SK-N-SH (cell line): ENCODE results near the gene TRIM44. TPM values are rescaled to one million over a fixed set of nuclear protein-coding genes. Genes with fewer than 3 reads are reported as not detected.

Experiments
- CTCF ChIA-PET: fragments of 300-600, 350-600 bp; formaldehyde crosslinking; extraction: SDS; loops from one replicate; lab custom pipeline; 2021; lab: Yijun Ruan, JAX
- POLR2A ChIA-PET: fragments of 350-600 bp; sonication (Branson Sonifier 250); formaldehyde crosslinking; extraction: SDS; loops from one replicate; lab custom pipeline; 2020; ENCODE audit warnings: antibody characterized with exemption, inconsistent platforms; lab: Yijun Ruan, JAX
- DNase-seq: peaks from one replicate; pipeline ENCODE4 v3.0.0; 2012
- H2AFZ ChIP-seq: fragments of 200-600 bp; sonication (generic); 2 replicates; pipeline ENCODE4 v1.8.1; 2016; ENCODE audit warnings: antibody characterized with exemption, mild to moderate bottlenecking, low read depth
- H3F3A ChIP-seq: fragments of 200-600 bp; sonication (generic); replicated peaks from 2 replicates; pipeline ENCODE3; 2016; ENCODE audit warnings: antibody characterized with exemption, mild to moderate bottlenecking; ENCODE audit not compliant: insufficient read depth
- H3K27ac ChIP-seq, 2 experiments: fragments of 200-500 bp in 1 of 2; fragments of 200-600 bp in 1 of 2; sonication (Bioruptor generic) in 1 of 2; sonication (generic), shearing (Covaris generic) in 1 of 2; 2 replicates each; pipeline versions ENCODE4 v1.5.1 to v1.6.1; 2014 to 2016; ENCODE audit warnings: low read depth in 2 of 2, inconsistent platforms in 1 of 2, low read length in 1 of 2, mild to moderate bottlenecking in 1 of 2, mixed read lengths in 1 of 2
- H3K27me3 ChIP-seq: fragments of 200-600 bp; sonication (generic), shearing (Covaris generic); 2 replicates; pipeline ENCODE4 v1.6.1; 2016; ENCODE audit warnings: mixed run types; ENCODE audit not compliant: insufficient read depth
- H3K36me3 ChIP-seq, 2 experiments: fragments of 200-500 bp in 1 of 2; fragments of 200-600 bp in 1 of 2; sonication (Bioruptor generic) in 1 of 2; sonication (generic) in 1 of 2; replicated peaks in 1 of 2; 2 replicates each; pipeline versions ENCODE3 to v1.5.1; 2014 to 2016; ENCODE audit warnings: low read length in 1 of 2, mild to moderate bottlenecking in 1 of 2; ENCODE audit not compliant: insufficient read depth in 2 of 2, control insufficient read depth in 1 of 2
- H3K4me1 ChIP-seq, 2 experiments: fragments of 200-500 bp in 1 of 2; fragments of 200-600 bp in 1 of 2; sonication (Bioruptor generic) in 1 of 2; sonication (generic), shearing (Covaris generic) in 1 of 2; 2 replicates each; pipeline versions ENCODE4 v1.5.1 to v1.6.1; 2014 to 2016; ENCODE audit warnings: low read depth in 1 of 2, low read length in 1 of 2, mixed run types in 1 of 2; ENCODE audit not compliant: insufficient read depth in 2 of 2, control insufficient read depth in 1 of 2
- H3K4me2 ChIP-seq: fragments of 200-600 bp; sonication (generic), shearing (Covaris generic); 2 replicates; pipeline ENCODE4 v1.6.1; 2017; ENCODE audit warnings: mixed run types
- H3K4me3 ChIP-seq, 2 experiments: fragments of 200-500 bp in 1 of 2; fragments of 200-600 bp in 1 of 2; sonication (Bioruptor generic) in 1 of 2; sonication (generic), shearing (Covaris generic) in 1 of 2; 2 replicates each; pipeline versions ENCODE4 v1.5.1 to v1.8.1; 2014 to 2016; ENCODE audit warnings: low read depth in 2 of 2, inconsistent platforms in 1 of 2, low read length in 1 of 2, mild to moderate bottlenecking in 1 of 2, mixed read lengths in 1 of 2, moderate library complexity in 1 of 2
- H3K79me2 ChIP-seq: fragments of 200-600 bp; sonication (generic); 2 replicates; pipeline ENCODE4 v1.8.1; 2017; ENCODE audit warnings: mild to moderate bottlenecking; ENCODE audit not compliant: insufficient read depth
- H3K9ac ChIP-seq: fragments of 200-600 bp; sonication (generic); 2 replicates; pipeline ENCODE4 v1.6.1; 2017; ENCODE audit warnings: mixed run types
- H3K9me2 ChIP-seq: fragments of 200-600 bp; sonication (generic); 2 replicates; pipeline ENCODE4 v1.6.1; 2017; ENCODE audit warnings: mixed run types
- H3K9me3 ChIP-seq: fragments of 200-600 bp; sonication (generic); 2 replicates; pipeline ENCODE4 v1.6.1; 2017; ENCODE audit warnings: mixed run types, mild to moderate bottlenecking, moderate library complexity
- H4K20me1 ChIP-seq: fragments of 200-600 bp; sonication (generic); 2 replicates; pipeline ENCODE4 v1.6.1; 2017; ENCODE audit warnings: mild to moderate bottlenecking, mixed run types; ENCODE audit not compliant: insufficient read depth
- CTCF ChIP-seq: fragments of 200-600 bp; sonication (generic); IDR thresholded peaks from 2 replicates; pipeline ENCODE4 v1.6.1; 2017; ENCODE audit warnings: antibody characterized with exemption, mild to moderate bottlenecking, moderate library complexity
- ELF1 ChIP-seq: IDR thresholded peaks from 2 replicates; pipeline ENCODE4 v1.4.0; 2012
- EP300 ChIP-seq, 2 experiments: IDR thresholded peaks; 2 replicates each; pipeline versions ENCODE4 v1.4.0 to v1.6.1; 2012; ENCODE audit warnings: borderline replicate concordance in 1 of 2, low read depth in 1 of 2, low read length in 1 of 2
- FOSL2 ChIP-seq: IDR thresholded peaks from 2 replicates; pipeline ENCODE4 v1.4.0; 2012; ENCODE audit warnings: low read depth, mild to moderate bottlenecking, moderate library complexity, borderline replicate concordance
- FOXM1 ChIP-seq: IDR thresholded peaks from 2 replicates; pipeline ENCODE4 v1.4.0; 2012; ENCODE audit warnings: low read depth, mild to moderate bottlenecking
- GABPA ChIP-seq: IDR thresholded peaks from 2 replicates; pipeline ENCODE4 v1.4.0; 2012; ENCODE audit warnings: low read depth, mild to moderate bottlenecking
- IRF3 ChIP-seq: fragments of 150-350 bp; IDR thresholded peaks from 2 replicates; pipeline ENCODE4 v1.6.1; 2016; ENCODE audit warnings: mild to moderate bottlenecking, low read depth, low read length
- JUND ChIP-seq: IDR thresholded peaks from 2 replicates; pipeline ENCODE4 v1.4.0; 2012
- MAX ChIP-seq: IDR thresholded peaks from 2 replicates; pipeline ENCODE4 v1.4.0; 2012; ENCODE audit warnings: low read depth
- NFIC ChIP-seq: IDR thresholded peaks from 2 replicates; pipeline ENCODE4 v1.4.0; 2012; ENCODE audit warnings: borderline replicate concordance
- NRF1 ChIP-seq: IDR thresholded peaks from 2 replicates; pipeline ENCODE4 v1.6.1; 2012; ENCODE audit warnings: low read depth, mild to moderate bottlenecking, low read length
- RAD21 ChIP-seq: IDR thresholded peaks from 2 replicates; pipeline ENCODE4 v1.6.1; 2012; ENCODE audit warnings: mild to moderate bottlenecking, low read length
- REST ChIP-seq: IDR thresholded peaks from 2 replicates; pipeline ENCODE4 v1.6.1; 2012; ENCODE audit warnings: mild to moderate bottlenecking, low read depth, low read length, moderate library complexity
- RFX5 ChIP-seq: IDR thresholded peaks from 2 replicates; pipeline ENCODE4 v1.6.1; 2012; ENCODE audit warnings: mild to moderate bottlenecking, improper control_type of control experiment, low read length
- RXRA ChIP-seq: IDR thresholded peaks from 2 replicates; pipeline ENCODE4 v1.4.0; 2012; ENCODE audit warnings: low read depth, mild to moderate bottlenecking, borderline replicate concordance
- SIN3A ChIP-seq: IDR thresholded peaks from 2 replicates; pipeline ENCODE4 v1.6.1; 2012; ENCODE audit warnings: low read depth, mild to moderate bottlenecking, low read length, moderate library complexity, borderline replicate concordance
- SMC3 ChIP-seq: IDR thresholded peaks from 2 replicates; pipeline ENCODE4 v1.6.1; 2012; ENCODE audit warnings: low read depth, low read length, improper control_type of control experiment
- TAF1 ChIP-seq: IDR thresholded peaks from 2 replicates; pipeline ENCODE4 v1.6.1; 2012; ENCODE audit warnings: low read depth, mild to moderate bottlenecking, low read length, moderate library complexity, borderline replicate concordance
- TCF12 ChIP-seq: IDR thresholded peaks from 2 replicates; pipeline ENCODE4 v1.4.0; 2012
- USF1 ChIP-seq: IDR thresholded peaks from 2 replicates; pipeline ENCODE4 v1.4.0; 2012; ENCODE audit warnings: low read depth, borderline replicate concordance
- YY1 ChIP-seq: IDR thresholded peaks from 2 replicates; pipeline ENCODE4 v1.4.0; 2012; ENCODE audit warnings: low read depth, mild to moderate bottlenecking
- WGBS: methylation state at CpG from one replicate; pipeline ENCODE4 v1.1.6; 2017; ENCODE audit warnings: low lambda C conversion rate; 5-methylcytosine and 5-hydroxymethylcytosine counted together
- polyA plus RNA-seq, 3 experiments: library from polyadenylated mRNA; depleted of rRNA; stranded (reverse); fragments of >200 nt; gene quantifications; 2 replicates each; pipeline ENCODE4 v1.2.3, GENCODE V29; 2012

TRIM44 gene
- polyA plus RNA-seq, 1 of the 3 experiments (the other 2 are of a cell fraction): 34.1 TPM

GRCh38 chr11:35725885-35726284 lies 63.3 kb downstream of the TRIM44 start:
- Histone ChIP-seq H3K79me2 (peaks cover 25% of the 10 kb centered on the region; the same call in 1 of the 2 replicates), H3K9ac (no peak overlapping the region), H4K20me1 (peaks cover 16% of the 10 kb centered on the region; the same call in 1 of the 2 replicates), H3K36me3 (peaks cover 35 to 45% of the 10 kb centered on the region in 2 experiments), H2AFZ (no peak overlapping the region), H3K9me3 (peaks cover 8% of the 10 kb centered on the region), H3K4me3 (no peak overlapping the region), H3K27me3 (no peaks in the 10 kb centered on the region), H3K4me1 (peaks cover 0 to 3% of the 10 kb centered on the region in 2 experiments; a peak in 1 of 4 replicates), H3K9me2 (no peaks in the 10 kb centered on the region), H3K27ac (no peak overlapping the region), H3K4me2 (no peak overlapping the region), H3F3A (peaks cover 8% of the 10 kb centered on the region)
- no peak for DNase-seq
- CTCF ChIA-PET: no interaction called here
- WGBS: 88% methylated on average over 2 of the region's 2 CpGs
- TF ChIP-seq ELF1 (no peak), FOSL2 (peak; percentile 75; the same call in 1 of the 2 replicates), REST (peak; percentile 48; the same call in 1 of the 2 replicates), CTCF (no peak), TCF12 (peak; percentile 19; the same call in 1 of the 2 replicates), EP300 (IDR thresholded peaks at IDR 0.05; ENCODE audit: borderline replicate concordance in 1 of 2, low read depth in 1 of 2, low read length in 1 of 2) (0 out of 4 replicates have a peak, but pooled peaks of 1 of the 2 experiments have one; percentile 7), JUND (peak; percentile 58), USF1 (peak; percentile 70; the same call in 1 of the 2 replicates), NFIC (peak; percentile 84)
- POLR2A ChIA-PET: no interaction called here

- Histone ChIP-seq H3K4me3 (no peak overlapping the region), H3K9me3 (peaks cover 8% of the 10 kb centered on the region), H3F3A (peaks cover 8% of the 10 kb centered on the region), H3K4me2 (no peak overlapping the region), H3K9me2 (no peaks in the 10 kb centered on the region), H3K36me3 (peaks cover 41 to 51% of the 10 kb centered on the region in 2 experiments), H2AFZ (no peak overlapping the region), H4K20me1 (peaks cover 10% of the 10 kb centered on the region; the same call in 1 of the 2 replicates), H3K4me1 (peaks cover 0 to 3% of the 10 kb centered on the region in 2 experiments; a peak in 1 of 4 replicates), H3K27ac (no peak overlapping the region), H3K9ac (no peak overlapping the region), H3K27me3 (no peaks in the 10 kb centered on the region), H3K79me2 (peaks cover 16% of the 10 kb centered on the region; the same call in 1 of the 2 replicates)
- 75% methylated on average over 1 of the region's 1 CpG for WGBS
- CTCF ChIA-PET: interaction anchor here (1.0 kb wide), 1 partner anchor 13 kb away, joined by 3 read pairs; no protein-coding TSS in a partner anchor
- DNase-seq: no peak
- POLR2A ChIA-PET: no interaction called here
- TF ChIP-seq NFIC: no peak
- TF ChIP-seq ELF1: no peak
- TF ChIP-seq NRF1: no peak
- TF ChIP-seq TCF12: no peak
- TF ChIP-seq EP300 (IDR thresholded peaks at IDR 0.05; ENCODE audit: borderline replicate concordance in 1 of 2, low read depth in 1 of 2, low read length in 1 of 2): no peak
- no peak for TF ChIP-seq MAX
- no peak for TF ChIP-seq SMC3
- no peak for TF ChIP-seq RXRA
- TF ChIP-seq TAF1: no peak
- no peak for TF ChIP-seq IRF3
- TF ChIP-seq JUND: no peak
- no peak for TF ChIP-seq RAD21
- no peak for TF ChIP-seq FOXM1
- TF ChIP-seq SIN3A: no peak
- no peak for TF ChIP-seq RFX5
- no peak for TF ChIP-seq GABPA
- no peak for TF ChIP-seq YY1
These were observed 64.6 kb downstream of the TRIM44 start for GRCh38 chr11:35727140-35727539.
